Measurements from ENCODE around the gene NUTF2.
"Not testable (repeated sequence)": the region's sequence is repeated elsewhere in the genome, so short reads cannot be mapped to it uniquely, and the experiment has no call there.

NUTF2 gene

DNA sequence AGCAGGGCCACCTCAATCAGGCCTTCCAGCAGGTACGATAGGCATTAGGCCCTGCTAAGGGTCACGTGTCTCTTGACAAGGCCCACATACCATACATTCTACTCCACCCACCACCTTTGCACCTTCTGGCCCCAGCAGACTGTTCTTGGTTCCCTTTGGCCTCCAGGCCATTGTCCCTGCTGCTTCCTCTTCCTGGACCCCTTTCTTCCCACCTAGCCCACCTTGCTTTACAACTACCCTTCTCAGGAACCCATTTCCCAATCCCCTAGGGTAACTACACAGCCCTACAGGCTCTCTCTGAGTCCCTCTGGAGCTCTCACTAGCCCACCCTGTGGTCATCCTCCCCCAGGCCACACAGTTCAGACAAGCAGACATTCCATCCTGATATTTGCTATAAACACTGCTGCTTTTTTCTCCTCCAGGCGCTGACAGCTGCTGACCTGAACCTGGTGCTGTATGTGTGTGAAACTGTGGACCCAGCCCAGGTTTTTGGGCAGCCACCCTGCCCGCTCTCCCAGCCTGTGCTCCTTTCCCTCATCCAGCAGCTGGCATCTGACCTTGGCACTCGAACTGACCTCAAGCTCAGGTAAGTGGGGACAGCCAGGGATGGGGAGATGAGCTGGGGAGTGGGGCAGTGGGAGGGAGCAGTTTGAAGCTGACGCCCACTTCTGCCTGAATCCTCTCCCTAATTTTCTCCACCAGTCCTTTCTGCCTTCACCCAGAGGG is 36.6 kb downstream of the NUTF2 start:
- no peak for DNase-seq (ENCODE audit: low read depth in 3 of 3, low spot score in 1 of 3)

DNA sequence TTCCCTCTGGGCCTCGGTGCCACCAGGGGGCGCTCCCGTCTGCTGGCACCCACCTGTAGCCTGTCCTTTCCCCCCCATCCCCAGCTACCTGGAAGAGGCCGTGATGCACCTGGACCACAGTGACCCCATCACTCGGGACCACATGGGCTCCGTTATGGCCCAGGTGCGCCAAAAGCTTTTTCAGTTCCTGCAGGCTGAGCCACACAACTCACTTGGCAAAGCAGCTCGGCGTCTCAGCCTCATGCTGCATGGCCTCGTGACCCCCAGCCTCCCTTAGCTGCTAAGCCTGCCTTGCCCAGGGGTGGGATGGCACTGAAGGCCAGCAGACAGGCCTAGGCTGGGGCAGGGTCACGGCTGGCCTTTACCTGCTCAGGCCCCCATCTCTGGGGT is 37.1 kb downstream of the NUTF2 start:
- peak; percentile 34 to 66 (median 55) for DNase-seq (ENCODE audit: low read depth in 3 of 3, low spot score in 1 of 3)

DNA sequence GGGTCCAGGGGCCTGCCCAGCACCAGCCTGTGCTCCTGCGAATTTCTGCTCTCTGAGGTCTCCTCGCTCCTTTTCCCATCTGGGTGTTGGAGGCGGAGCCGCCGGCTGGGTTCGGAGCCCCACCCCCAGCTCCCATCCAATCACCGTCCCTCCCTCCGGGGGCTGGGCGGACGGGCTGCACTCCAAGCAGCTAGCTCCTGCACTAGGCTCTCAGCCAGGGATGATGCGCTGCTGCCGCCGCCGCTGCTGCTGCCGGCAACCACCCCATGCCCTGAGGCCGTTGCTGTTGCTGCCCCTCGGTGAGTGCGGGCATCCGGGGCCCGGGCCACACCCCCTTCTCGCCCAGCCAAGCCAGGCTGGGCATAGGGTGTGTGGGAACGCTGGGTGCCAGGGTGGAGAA is 38.0 kb downstream of the NUTF2 start, which contains the start of gene NRN1L:
TSS of gene NRN1L (plus strand) at position 202 of the 400 bp plus-strand sequence. CDS start at position 221, 19 bp downstream.
- no peak for DNase-seq (ENCODE audit: low read depth in 3 of 3, low spot score in 1 of 3)

DNA sequence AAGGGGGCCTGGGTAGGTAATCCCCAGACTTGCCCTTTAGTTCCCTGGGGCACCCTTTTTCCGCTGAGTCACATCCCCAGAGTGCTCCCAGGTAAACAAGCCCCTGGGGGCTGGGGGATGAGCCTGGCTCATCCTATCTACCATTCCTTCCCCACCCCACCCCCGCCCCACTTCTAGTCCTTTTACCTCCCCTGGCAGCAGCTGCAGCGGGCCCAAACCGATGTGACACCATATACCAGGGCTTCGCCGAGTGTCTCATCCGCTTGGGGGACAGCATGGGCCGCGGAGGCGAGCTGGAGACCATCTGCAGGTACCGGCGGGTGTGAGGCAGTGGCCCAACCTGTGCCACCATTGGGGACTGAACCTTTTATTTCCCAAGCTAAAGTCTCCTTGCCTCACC is 38.8 kb downstream of the NUTF2 start:
- DNase-seq (ENCODE audit: low read depth in 3 of 3, low spot score in 1 of 3): no peak

DNA sequence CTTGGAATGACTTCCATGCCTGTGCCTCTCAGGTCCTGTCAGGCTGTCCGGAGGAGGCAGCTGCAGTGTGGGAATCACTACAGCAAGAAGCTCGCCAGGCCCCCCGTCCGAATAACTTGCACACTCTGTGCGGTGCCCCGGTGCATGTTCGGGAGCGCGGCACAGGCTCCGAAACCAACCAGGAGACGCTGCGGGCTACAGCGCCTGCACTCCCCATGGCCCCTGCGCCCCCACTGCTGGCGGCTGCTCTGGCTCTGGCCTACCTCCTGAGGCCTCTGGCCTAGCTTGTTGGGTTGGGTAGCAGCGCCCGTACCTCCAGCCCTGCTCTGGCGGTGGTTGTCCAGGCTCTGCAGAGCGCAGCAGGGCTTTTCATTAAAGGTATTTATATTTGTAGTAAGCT is 39.2 kb downstream of the NUTF2 start:
- DNase-seq (ENCODE audit: low read depth in 3 of 3, low spot score in 1 of 3): no peak

DNA sequence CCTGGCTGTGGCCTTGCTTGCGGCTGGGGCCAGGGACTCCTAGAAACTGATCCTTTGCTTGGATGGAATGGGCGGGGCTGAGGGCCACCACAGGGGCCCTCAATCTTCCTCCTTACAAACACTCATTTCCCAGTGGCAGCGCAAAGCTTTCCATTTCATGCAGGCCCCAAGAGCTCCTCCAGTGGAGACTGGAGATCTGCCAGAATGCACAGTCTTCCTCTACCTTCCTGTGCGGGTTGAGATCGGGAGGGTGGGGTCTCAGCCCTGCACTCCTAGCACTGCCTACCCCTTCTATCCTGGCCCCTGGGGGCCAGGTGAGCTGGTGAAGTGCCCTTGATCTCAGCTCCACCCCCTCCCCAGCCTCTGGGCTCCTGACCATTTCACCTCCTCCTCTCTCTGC is 39.7 kb downstream of the NUTF2 start:
- DNase-seq (ENCODE audit: low read depth in 3 of 3, low spot score in 1 of 3): no peak

DNA sequence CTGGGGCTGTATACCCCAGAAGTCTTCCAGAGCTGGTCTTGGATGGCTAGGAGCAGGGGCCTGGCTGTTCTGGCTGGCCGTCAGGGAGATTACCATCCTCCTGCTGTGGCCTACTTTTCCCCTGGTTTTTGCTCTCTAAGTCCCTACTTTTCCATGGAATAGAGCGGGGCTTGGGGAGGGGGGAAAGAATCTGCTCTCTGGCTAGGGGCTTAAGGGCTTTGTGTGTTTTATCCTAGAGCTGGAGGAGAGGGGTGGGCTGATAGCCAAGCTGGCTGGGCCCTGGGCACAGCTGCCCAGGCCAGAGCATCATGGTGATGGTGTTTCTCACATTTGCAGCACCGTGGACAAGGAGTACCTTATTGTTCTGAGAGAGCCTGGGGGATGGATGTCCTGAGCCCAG is 41.6 kb downstream of the NUTF2 start:
- DNase-seq (ENCODE audit: low read depth in 3 of 3, low spot score in 1 of 3): no peak

DNA sequence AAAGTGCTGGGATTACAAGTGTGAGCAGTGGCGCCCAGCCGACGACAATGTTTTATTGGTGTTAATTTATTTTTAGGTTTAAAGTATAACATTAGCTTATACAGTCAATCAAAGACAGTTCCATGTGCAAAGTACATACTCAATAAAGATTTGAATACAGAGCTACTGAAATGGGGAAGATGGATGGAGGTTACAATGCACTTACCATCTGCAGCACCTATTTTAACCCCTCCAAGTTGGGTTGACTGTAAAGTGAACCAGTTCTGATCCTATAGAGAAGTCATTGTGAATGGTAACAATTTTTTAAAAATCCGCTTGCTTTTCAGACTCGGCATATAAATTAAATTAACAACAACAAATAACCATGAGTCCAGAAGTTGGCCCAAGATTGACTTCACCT is 45.6 kb downstream of the NUTF2 start:
- DNase-seq (ENCODE audit: low read depth in 3 of 3, low spot score in 1 of 3): no peak

DNA sequence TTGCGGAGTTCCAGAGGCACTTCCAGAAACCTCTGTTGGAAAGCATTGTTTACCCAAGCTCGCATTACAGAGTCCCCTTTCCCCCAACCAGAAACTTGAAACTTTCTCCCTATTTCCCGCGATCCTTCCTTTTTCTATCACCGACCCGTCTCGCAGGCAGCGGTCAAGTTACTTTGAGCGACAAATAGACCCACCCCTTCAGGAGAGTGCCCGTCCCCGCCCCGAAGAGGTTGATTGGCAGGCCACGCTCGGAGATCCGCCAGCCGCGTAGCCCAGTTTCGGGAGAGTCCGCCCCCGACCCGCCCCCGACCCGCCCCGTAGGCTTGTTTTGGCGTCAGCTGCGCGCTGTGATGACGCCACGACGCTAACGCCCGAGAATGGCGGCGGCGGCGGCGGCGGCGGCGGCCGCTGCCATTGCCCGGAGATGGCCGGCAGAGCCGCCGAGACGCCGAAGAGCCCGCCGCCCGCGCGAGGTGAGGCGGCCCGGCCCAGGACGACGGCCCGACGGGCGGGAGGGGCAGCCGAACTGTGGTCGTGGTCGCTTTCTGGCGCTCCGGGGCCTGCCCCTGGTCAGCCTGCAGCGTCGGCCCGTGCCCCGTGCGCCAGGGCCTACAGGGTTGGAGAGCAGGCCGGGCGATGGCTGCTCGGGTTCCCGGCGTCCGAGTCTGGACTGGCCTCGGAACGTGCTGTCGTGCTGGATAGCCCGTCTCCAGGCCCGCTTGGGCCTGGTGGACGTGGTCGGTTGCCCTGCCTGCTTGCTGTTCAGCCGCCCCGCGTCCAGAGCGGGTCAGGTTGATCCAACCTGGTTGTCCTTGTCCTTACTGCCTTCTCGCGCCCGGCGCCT is 46.4 kb downstream of the NUTF2 start, which contains the start of gene PSKH1:
TSS of gene PSKH1 (plus strand) at position 356 of the 844 bp plus-strand sequence. CDS start 15,496 bp downstream, outside the sequence.
- peak; percentile 73 to 90 (median 82) for DNase-seq (ENCODE audit: low read depth in 3 of 3, low spot score in 1 of 3)

DNA sequence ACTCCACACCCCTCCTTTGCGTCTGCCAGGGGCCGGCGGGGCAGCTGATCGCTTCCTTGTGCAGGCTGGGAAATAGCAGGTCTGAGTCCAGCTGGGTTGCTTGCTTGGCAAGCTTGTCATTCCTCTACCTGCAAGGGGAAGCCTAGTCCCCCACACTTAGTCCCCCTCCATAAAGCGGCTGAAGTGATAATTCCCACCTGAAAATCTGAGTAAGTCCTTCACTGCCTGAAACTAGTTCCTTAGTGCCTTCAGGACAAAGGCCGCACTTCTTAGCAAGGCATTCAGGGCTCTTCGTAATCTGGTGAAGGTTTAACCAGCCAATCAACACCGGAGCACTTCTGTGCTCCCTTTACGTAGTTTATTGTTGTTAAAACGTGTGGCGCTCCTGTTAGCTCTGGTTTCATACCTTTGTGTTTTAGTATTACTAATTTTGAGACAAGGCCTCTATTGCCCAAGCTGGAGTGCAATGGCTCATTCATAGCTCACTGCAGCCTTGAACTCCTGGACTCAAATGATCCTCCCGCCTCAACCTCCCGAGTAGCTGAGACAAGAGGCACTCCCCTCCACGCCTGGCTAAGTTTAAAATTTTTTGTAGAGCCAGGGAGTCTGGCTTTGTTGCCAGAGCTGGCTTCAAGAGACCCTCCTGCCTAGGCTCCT is 47.1 kb downstream of the NUTF2 start:
- DNase-seq (ENCODE audit: low read depth in 3 of 3, low spot score in 1 of 3): no peak

DNA sequence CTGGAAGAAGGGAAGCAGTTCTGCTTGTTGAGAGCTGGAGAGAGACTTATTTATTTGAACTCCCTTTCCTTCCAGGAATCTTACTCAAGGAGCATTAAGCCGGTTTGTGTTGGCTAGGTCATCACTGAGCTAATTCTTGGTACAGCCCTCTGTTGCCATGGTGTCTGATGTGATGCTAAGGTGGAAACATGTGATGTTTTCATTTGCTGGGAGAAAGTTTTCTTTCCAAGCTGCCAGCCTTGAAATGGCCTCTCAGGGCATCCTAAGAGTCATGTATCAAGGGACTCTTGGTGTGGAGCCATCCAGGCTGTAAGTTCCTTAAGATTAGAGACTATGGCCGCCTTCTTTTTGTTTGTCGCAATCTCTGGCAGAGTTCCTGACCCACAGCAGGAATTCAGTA is 50.5 kb downstream of the NUTF2 start:
- DNase-seq (ENCODE audit: low read depth in 3 of 3, low spot score in 1 of 3): no peak

DNA sequence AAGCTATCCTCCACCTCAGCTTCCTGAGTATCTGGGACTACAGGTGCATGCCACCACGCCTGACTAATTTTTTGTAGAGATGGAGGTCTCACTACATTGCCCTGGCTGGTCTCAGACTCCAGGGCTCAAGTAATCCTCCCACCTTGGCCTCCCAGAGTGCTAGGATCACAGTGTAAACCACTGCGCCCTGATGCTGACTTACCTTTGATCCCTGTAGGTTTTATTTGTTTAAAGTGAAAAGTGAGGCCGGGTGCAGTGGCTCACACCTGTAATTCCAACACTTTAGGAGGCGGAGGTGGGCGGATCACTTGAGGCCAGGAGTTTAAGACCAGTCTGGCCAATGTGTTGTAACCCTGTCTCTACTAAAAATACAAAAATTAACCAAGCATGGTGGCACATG is 55.0 kb downstream of the NUTF2 start:
- DNase-seq (ENCODE audit: low read depth in 3 of 3, low spot score in 1 of 3): no peak

DNA sequence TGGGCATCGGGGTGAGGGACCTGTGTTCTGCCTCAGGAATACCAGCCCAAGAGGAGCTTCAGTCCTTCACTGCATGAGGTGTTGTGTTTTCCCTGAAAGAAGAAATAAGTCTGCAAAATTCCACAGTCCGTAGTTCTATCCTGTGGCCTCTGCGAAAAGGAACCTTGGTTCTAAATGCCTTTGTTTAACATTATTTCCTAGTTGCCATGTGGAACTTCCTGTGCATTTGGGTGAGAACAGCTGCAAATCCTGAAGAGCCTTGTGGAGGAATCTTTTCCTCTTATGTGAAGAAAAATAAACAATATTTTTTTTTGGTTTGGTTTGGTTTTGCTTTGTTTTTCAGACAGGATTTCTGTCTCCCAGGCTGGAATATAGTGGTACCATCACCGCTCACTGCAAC is 56.1 kb downstream of the NUTF2 start:
- no peak for DNase-seq (ENCODE audit: low read depth in 3 of 3, low spot score in 1 of 3)

DNA sequence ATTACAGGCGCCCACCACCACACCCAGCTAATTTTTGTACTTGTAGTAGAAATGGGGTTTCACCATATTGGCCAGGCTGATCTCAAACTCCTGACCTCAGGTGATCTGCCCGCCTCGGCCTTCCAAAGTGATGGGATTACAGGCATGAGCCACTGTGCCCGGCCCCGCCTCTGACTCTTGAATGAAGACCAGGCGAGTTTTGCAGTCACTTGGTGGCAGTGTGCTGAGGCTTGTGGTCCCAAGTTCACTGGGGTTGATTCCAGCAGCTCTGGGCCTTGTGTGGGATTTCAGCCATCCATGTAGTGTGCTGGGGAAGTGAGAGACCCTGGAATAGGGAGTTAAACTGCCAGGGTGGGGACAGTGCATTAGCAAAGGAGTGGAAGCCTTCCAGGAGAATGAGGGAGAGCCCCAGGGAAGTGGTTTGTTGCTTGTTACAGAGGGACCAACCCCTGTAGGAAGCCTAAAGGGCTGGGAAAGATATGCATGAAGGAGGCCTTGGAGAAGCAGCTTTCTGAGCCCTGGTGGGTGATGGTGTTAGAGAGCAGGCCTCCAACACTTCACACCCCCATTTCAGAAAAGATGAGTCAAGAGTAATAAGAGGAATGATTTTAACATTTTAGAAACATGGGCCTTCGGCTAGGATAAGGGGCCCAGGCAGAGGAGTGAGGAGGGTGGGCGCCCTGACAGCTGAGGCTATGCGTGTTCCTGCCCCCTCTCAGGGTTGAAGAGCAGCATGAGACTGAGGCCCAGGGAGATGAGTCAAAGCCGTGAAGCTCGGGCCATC is 60.9 kb downstream of the NUTF2 start:
- no peak for DNase-seq (ENCODE audit: low read depth in 3 of 3, low spot score in 1 of 3)

DNA sequence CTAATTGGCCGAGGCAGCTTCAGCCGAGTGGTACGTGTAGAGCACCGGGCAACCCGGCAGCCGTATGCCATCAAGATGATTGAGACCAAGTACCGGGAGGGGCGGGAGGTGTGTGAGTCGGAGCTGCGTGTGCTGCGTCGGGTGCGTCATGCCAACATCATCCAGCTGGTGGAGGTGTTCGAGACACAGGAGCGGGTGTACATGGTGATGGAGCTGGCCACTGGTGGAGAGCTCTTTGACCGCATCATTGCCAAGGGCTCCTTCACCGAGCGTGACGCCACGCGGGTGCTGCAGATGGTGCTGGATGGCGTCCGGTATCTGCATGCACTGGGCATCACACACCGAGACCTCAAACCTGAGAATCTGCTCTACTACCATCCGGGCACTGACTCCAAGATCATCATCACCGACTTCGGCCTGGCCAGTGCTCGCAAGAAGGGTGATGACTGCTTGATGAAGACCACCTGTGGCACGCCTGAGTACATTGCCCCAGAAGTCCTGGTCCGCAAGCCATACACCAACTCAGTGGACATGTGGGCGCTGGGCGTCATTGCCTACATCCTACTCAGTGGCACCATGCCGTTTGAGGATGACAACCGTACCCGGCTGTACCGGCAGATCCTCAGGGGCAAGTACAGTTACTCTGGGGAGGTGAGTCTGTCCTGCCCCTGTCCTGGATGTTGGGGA is 62.5 kb downstream of the NUTF2 start:
- DNase-seq (ENCODE audit: low read depth in 3 of 3, low spot score in 1 of 3): no peak

DNA sequence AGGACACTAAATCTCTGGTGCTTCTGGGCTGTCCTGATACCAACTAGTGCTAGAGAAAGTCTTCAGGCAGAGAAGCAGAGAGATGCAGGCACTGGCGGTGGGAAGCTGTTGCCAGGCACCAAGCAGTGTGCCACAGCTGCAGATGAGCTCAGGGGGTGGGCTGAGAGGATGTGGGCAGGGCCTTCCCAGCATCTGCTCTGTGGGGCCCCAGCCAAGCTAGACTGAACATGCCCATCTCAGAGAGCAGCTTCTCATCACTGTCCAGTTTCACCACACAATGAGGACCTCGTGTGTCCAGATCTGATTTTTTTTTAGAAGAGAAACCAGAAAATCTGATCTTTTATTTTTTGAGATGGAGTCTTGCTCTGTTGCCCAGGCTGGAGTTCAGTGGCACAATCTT is 63.4 kb downstream of the NUTF2 start:
- no peak for DNase-seq (ENCODE audit: low read depth in 3 of 3, low spot score in 1 of 3)

DNA sequence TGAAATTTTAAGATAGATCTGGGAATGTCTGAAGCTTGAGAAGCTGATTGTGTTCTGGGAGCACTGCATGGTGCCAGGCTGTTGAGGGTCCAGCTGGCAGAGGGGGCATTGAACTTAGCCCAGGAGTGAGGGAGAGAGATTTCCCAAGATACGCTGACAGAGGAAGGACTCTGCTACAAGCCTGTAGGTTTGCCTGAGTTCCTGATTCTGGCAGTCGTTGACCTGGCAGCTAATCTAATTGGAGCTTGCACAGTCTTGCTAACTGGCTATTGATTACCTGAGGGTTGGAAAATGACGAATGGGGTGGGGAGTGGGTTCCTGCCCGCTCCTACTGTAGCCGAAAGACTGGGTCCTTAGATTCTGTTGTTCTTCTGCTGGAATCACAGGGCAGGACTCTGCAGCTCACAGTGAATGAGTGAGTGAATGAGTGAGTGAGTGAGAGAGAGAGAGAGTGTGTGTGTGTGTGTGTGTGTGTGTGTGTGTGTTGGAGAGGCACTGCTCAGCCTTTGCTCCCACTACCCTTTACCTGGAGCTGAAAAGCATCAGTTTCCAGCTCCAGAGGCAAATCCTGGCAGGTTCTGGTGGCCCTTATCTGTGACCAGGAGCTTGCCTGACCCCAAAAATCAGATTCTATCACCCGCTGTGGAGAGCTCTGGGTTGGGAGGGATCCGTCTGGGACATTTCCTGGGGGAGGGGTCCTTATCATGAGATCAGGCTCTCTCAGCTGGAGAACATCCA is 68.2 kb downstream of the NUTF2 start:
- no peak for DNase-seq (ENCODE audit: low read depth in 3 of 3, low spot score in 1 of 3)

DNA sequence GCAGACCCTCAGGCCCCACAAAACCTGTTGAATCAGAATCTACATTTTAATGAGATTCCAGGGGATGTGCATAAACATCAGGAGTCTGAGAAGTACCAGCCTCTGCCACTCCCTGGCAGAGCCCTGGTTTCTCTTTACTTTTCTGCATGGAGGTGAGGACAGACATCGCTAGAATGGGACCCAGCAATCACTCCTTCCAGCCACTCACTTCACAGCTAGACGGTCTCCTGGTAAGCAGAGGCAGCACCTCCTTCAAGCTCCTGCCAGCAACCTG is 68.7 kb downstream of the NUTF2 start:
- not testable (repeated sequence) for DNase-seq (ENCODE audit: low read depth in 3 of 3, low spot score in 1 of 3)

DNA sequence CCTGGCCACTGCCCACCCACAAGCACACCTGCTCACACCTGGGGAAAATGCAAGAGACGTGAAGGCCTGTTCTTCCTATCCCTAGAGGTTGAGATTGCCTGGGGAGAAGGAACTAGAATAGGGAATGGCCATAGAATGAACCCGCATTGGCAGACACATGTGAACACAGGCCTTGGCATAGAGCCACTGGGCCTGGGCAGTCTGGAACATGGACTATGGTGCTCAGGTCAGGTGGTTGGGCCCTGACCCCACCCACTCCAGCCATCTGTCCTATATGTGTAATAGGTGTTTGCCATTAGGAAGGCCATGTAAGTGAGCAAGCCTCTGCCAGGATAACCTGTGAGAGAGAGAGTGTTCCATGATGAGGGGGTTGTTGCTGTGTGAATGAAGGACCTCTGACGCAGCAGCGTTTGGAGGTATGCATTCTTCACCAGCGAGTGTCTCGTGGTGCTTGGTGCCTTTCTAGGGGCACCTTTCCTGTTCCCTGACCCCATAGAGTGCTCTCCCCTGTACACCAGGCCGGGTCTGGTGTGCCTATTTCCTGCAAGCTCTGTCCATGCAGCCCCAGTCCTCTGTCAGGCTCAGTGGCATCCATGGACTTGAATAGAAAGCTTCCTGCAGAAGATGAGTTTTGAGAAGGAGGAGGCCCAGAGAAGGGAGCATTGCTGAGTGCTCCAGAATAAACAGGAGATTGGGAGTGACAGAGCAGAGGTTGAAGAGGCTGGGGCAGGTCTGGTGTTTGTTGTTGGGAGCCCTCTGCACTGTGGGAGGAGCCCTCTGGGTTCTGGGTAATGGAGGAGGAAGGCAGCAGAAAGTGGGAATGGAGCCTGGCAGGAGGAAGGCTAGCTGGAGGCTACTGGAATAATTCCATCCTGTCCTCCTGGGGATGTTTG is 69.3 kb downstream of the NUTF2 start:
- no peak for DNase-seq (ENCODE audit: low read depth in 3 of 3, low spot score in 1 of 3)
